ENCODE data around the gene GSS.

DNA sequence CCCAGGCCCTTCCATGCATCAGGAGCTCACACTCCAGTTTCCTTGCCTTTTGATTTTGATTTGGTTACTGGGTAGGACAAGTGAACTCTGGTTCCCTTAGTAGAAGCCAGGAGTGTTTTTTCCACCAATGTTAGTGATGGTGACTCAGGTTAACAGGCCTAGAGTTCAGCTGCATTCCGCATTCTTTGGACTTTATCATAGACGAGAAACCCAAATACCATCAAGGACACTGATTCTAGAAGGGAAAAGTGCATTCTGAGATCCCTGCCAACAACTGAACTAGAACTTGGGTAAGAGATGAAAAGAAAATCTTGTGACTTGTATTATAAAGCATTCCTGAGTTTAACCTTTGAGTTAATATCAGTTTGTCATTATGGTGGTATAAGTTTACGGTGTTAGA lies 8.9 kb downstream of the GSS start:
- TF ChIP-seq POLR2A (IDR thresholded peaks at IDR 0.05) (no peak), EP300 (IDR thresholded peaks at IDR 0.05) (no peak)
- TF ChIP-seq, protein P1, sequence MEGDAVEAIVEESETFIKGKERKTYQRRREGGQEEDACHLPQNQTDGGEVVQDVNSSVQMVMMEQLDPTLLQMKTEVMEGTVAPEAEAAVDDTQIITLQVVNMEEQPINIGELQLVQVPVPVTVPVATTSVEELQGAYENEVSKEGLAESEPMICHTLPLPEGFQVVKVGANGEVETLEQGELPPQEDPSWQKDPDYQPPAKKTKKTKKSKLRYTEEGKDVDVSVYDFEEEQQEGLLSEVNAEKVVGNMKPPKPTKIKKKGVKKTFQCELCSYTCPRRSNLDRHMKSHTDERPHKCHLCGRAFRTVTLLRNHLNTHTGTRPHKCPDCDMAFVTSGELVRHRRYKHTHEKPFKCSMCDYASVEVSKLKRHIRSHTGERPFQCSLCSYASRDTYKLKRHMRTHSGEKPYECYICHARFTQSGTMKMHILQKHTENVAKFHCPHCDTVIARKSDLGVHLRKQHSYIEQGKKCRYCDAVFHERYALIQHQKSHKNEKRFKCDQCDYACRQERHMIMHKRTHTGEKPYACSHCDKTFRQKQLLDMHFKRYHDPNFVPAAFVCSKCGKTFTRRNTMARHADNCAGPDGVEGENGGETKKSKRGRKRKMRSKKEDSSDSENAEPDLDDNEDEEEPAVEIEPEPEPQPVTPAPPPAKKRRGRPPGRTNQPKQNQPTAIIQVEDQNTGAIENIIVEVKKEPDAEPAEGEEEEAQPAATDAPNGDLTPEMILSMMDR (IDR thresholded peaks at IDR 0.05) = no peak
